Stimulated activated CD8-positive, alpha-beta memory T cell treated with anti-CD3 and anti-CD28 coated beads, Interleukin-2, amount 100 ng/mL, for 1 hour (primary cell): ENCODE data around the gene KRT38.

ENCODE experiments used
- DNase-seq, 2 donors: peaks; one replicate each; pipeline ENCODE4 v3.0.0-alpha.2; 2020; ENCODE audit warnings: low read depth in 2 of 2

The KRT38 gene

GRCh38 chr17:41440531-41441033, at the start of gene KRT38:
Gene KRT38, minus strand, starts transcription at chr17:41440983. Its CDS starts 62 bp downstream, at chr17:41440921.
- DNase-seq, result no peak

- DNase-seq, result no peak
Measured at GRCh38 chr17:41489531-41489930, 48.7 kb upstream of the KRT38 start, which contains the start of gene KRT36. Gene KRT36, minus strand, starts transcription at chr17:41489910. Its CDS starts 46 bp downstream, at chr17:41489864.

GRCh38 chr17:41486809-41487530, 46.2 kb upstream of the KRT38 start:
- no peak for DNase-seq

GRCh38 chr17:41486316-41486715, 45.5 kb upstream of the KRT38 start:
- DNase-seq, result no peak

GRCh38 chr17:41484920-41485904, 44.4 kb upstream of the KRT38 start:
- DNase-seq, result no peak

GRCh38 chr17:41483991-41484826, 43.4 kb upstream of the KRT38 start:
- no peak for DNase-seq

GRCh38 chr17:41483531-41483930, 42.7 kb upstream of the KRT38 start:
- DNase-seq, result no peak

- DNase-seq, result no peak
Measured at GRCh38 chr17:41481036-41481435, 40.3 kb upstream of the KRT38 start, which contains the start of gene KRT35. Gene KRT35, minus strand, starts transcription at chr17:41481151. Its CDS starts 54 bp downstream, at chr17:41481097.

GRCh38 chr17:41480581-41480980, 39.8 kb upstream of the KRT38 start:
- DNase-seq, result no peak

- DNase-seq, result no peak
Measured at GRCh38 chr17:41480136-41480535, 39.4 kb upstream of the KRT38 start.

GRCh38 chr17:41478237-41478636, 37.5 kb upstream of the KRT38 start:
- DNase-seq, result no peak

GRCh38 chr17:41476866-41477815, 36.4 kb upstream of the KRT38 start:
- no peak for DNase-seq

GRCh38 chr17:41475421-41475820, 34.6 kb upstream of the KRT38 start:
- no peak for DNase-seq

- DNase-seq, result no peak
Measured at GRCh38 chr17:41474863-41475262, 34.1 kb upstream of the KRT38 start.

GRCh38 chr17:41468346-41468745, 27.6 kb upstream of the KRT38 start:
- DNase-seq, result no peak

GRCh38 chr17:41467561-41467960, 26.8 kb upstream of the KRT38 start:
- no peak for DNase-seq

GRCh38 chr17:41466988-41467387, 26.2 kb upstream of the KRT38 start, which contains the start of gene KRT32:
Gene KRT32, minus strand, starts transcription at chr17:41467386. Its CDS starts 61 bp downstream, at chr17:41467325.
- no peak for DNase-seq

GRCh38 chr17:41464682-41465081, 23.9 kb upstream of the KRT38 start:
- DNase-seq, result no peak

- DNase-seq, result no peak
Measured at GRCh38 chr17:41464173-41464572, 23.4 kb upstream of the KRT38 start.

- no peak for DNase-seq
Measured at GRCh38 chr17:41463746-41464145, 23.0 kb upstream of the KRT38 start.
